Measurements from ENCODE around the gene SLC22A25. TPM values are rescaled to one million over a fixed set of nuclear protein-coding genes. Genes with fewer than 3 reads are reported as not detected.
"Not testable (repeated sequence)": the region's sequence is repeated elsewhere in the genome, so short reads cannot be mapped to it uniquely, and the experiment has no call there.

Gene SLC22A25
- total RNA-seq, 1 donor from 2014 or later, result not detected

GRCh38 chr11:63235471-63236461 lies 7.6 kb downstream of the SLC22A25 start:
- intact Hi-C loops (cut with micrococcal nuclease), result not testable (repeated sequence)

- intact Hi-C loops (cut with micrococcal nuclease), result no loop called here
These were observed 13.6 kb downstream of the SLC22A25 start for GRCh38 chr11:63229815-63230214.

GRCh38 chr11:63227521-63228107 lies 15.8 kb downstream of the SLC22A25 start:
- intact Hi-C loops (cut with micrococcal nuclease), result no loop called here

- intact Hi-C loops (cut with micrococcal nuclease), result no loop called here
These were observed 16.8 kb downstream of the SLC22A25 start for GRCh38 chr11:63226488-63227114.

GRCh38 chr11:63214093-63214492 lies 29.3 kb downstream of the SLC22A25 start:
- intact Hi-C loops (cut with micrococcal nuclease), result no loop called here

- intact Hi-C loops (cut with micrococcal nuclease), result loop anchor here (1.0 kb wide), 1 partner anchor 177 kb away; no protein-coding TSS in a partner anchor
These were observed 30.7 kb downstream of the SLC22A25 start for GRCh38 chr11:63212742-63213141.

GRCh38 chr11:63210111-63210510 lies 33.3 kb downstream of the SLC22A25 start:
- intact Hi-C loops (cut with micrococcal nuclease), result no loop called here

Other genes with a start within 250 kb of the SLC22A25 start
- not detected in 2 replicates for gene SLC22A8, start 227.8 kb downstream of the SLC22A25 start, total RNA-seq
- not detected in 2 replicates for gene SLC22A24, start 99.4 kb downstream of the SLC22A25 start, total RNA-seq
- not detected in 2 replicates for gene SLC22A9, start 126.2 kb upstream of the SLC22A25 start, total RNA-seq
- gene PLAAT5, start 247.6 kb upstream of the SLC22A25 start, total RNA-seq, result not detected in 2 replicates

Measured in T-helper 1 cell treated with Interleukin-12 subunit alpha and Interleukin-12 subunit beta and Interleukin-4 antibody, amounts not matched to agents 30 ng/mL and 1 ng/mL, for 36 hours (primary cell).